Stimulated activated CD4-positive, alpha-beta T cell treated with anti-CD3 and anti-CD28 coated beads, Interleukin-4, amount 100 ng/mL, for 48 hours (primary cell): ENCODE data around the gene EIF4E3.

Source experiments
- DNase-seq, 2 donors: peaks; one replicate each; pipeline ENCODE4 v3.0.0-alpha.2; 2020; ENCODE audit warnings: low read depth in 2 of 2

Gene EIF4E3

GRCh38 chr3:71723452-71724170, 1.6 kb downstream of the EIF4E3 start:
- peak in 1 of 2 donors; percentile 48 for DNase-seq

- DNase-seq = no peak
Observed at GRCh38 chr3:71722693-71723092, 2.5 kb downstream of the EIF4E3 start.

GRCh38 chr3:71721651-71722157, 3.5 kb downstream of the EIF4E3 start:
- DNase-seq = no peak

GRCh38 chr3:71721002-71721401, 4.2 kb downstream of the EIF4E3 start:
- no peak for DNase-seq

- no peak for DNase-seq
Observed at GRCh38 chr3:71718072-71718471, 7.1 kb downstream of the EIF4E3 start.

GRCh38 chr3:71714595-71714994, 10.6 kb downstream of the EIF4E3 start:
- DNase-seq = no peak

- no peak for DNase-seq
Observed at GRCh38 chr3:71713041-71713440, 12.2 kb downstream of the EIF4E3 start.

GRCh38 chr3:71710906-71711494, 14.2 kb downstream of the EIF4E3 start:
- no peak for DNase-seq

GRCh38 chr3:71709908-71710511, 15.2 kb downstream of the EIF4E3 start:
- no peak for DNase-seq

- DNase-seq = no peak
Observed at GRCh38 chr3:71708476-71709105, 16.6 kb downstream of the EIF4E3 start.

GRCh38 chr3:71707595-71707994, 17.6 kb downstream of the EIF4E3 start:
- DNase-seq = no peak

GRCh38 chr3:71705681-71706080, 19.5 kb downstream of the EIF4E3 start:
- DNase-seq = no peak

- DNase-seq = no peak
Observed at GRCh38 chr3:71704915-71705314, 20.3 kb downstream of the EIF4E3 start.

- DNase-seq = no peak
Observed at GRCh38 chr3:71703797-71704196, 21.4 kb downstream of the EIF4E3 start.

- no peak for DNase-seq
Observed at GRCh38 chr3:71702131-71703024, 22.8 kb downstream of the EIF4E3 start.

GRCh38 chr3:71701251-71701762, 23.9 kb downstream of the EIF4E3 start:
- DNase-seq = no peak

- DNase-seq = no peak
Observed at GRCh38 chr3:71695000-71695482, 30.2 kb downstream of the EIF4E3 start.

- DNase-seq = no peak
Observed at GRCh38 chr3:71694358-71694999, 30.7 kb downstream of the EIF4E3 start.

- no peak for DNase-seq
Observed at GRCh38 chr3:71693641-71694040, 31.6 kb downstream of the EIF4E3 start.

- no peak for DNase-seq
Observed at GRCh38 chr3:71692139-71692538, 33.1 kb downstream of the EIF4E3 start.
